Upper lobe of left lung (tissue), 6 donors: Measurements from ENCODE around the gene RAB11B. TPM values are rescaled to one million over a fixed set of nuclear protein-coding genes. Genes with fewer than 3 reads are reported as not detected.
"Not testable (repeated sequence)": the region's sequence is repeated elsewhere in the genome, so short reads cannot be mapped to it uniquely, and the experiment has no call there.

Source experiments
- ATAC-seq, 2 donors: fragments of 200-7000 bp; cut with Tn5 transposase; one replicate each; pipeline ENCODE4 v1.9.1; 2022; ENCODE audit warnings: mild to moderate bottlenecking in 2 of 2, moderate library complexity in 2 of 2; ENCODE audit not compliant: low FRiP score in 2 of 2
- DNase-seq, 2 donors: peaks; one replicate each; pipeline ENCODE4 v3.0.0-alpha.2; 2019 to 2020
- H3K27ac ChIP-seq, 4 donors: fragments of 200-600 bp; sonication (generic); one replicate each; pipeline ENCODE4 v1.5.1; 2016 to 2019
- H3K27me3 ChIP-seq, 4 donors: fragments of 200-600 bp; sonication (generic); one replicate each; pipeline ENCODE4 v1.5.1; 2017 to 2019
- H3K36me3 ChIP-seq, 4 donors: fragments of 200-600 bp; sonication (generic); one replicate each; pipeline ENCODE4 v1.5.1; 2016 to 2019
- H3K4me1 ChIP-seq, 4 donors: fragments of 200-600 bp; sonication (generic); one replicate each; pipeline ENCODE4 v1.5.1; 2018 to 2019
- H3K4me3 ChIP-seq, 4 donors: fragments of 200-600 bp; sonication (generic); one replicate each; pipeline ENCODE4 v1.5.1; 2017 to 2019; ENCODE audit warnings: mild to moderate bottlenecking in 2 of 4, moderate library complexity in 1 of 4
- H3K9me3 ChIP-seq, 4 donors: fragments of 200-600 bp; sonication (generic); one replicate each; pipeline ENCODE4 v1.5.1; 2018 to 2019
- CTCF ChIP-seq, 6 experiments: fragments of 450-650 bp in 4 of 6; fragments of 200-600 bp in 2 of 6; sonication (generic) in 2 of 6; IDR thresholded peaks; one replicate each; pipeline ENCODE4 v1.5.1; 2016 to 2019; ENCODE audit warnings: antibody characterized with exemption in 6 of 6
- EP300 ChIP-seq, 4 donors: sonication (generic); formaldehyde crosslinking; IDR thresholded peaks; one replicate each; pipeline ENCODE4 v1.5.1; 2017; ENCODE audit warnings: antibody characterized with exemption in 4 of 4, control low read depth in 2 of 4
- POLR2A ChIP-seq, 4 donors: fragments of 450-650 bp; IDR thresholded peaks; one replicate each; pipeline ENCODE4 v1.5.1; 2016 to 2017; ENCODE audit warnings: antibody characterized with exemption in 4 of 4, mild to moderate bottlenecking in 2 of 4
- POLR2AphosphoS5 ChIP-seq, 2 donors: sonication (generic); formaldehyde crosslinking; IDR thresholded peaks; one replicate each; pipeline ENCODE4 v1.5.1; 2017; ENCODE audit warnings: antibody characterized with exemption in 2 of 2
- WGBS, 2 donors: methylation state at CpG; one replicate each; pipeline ENCODE4 v1.1.5; 2017 to 2018; 5-methylcytosine and 5-hydroxymethylcytosine counted together
- total RNA-seq, 6 donors: library from RNA; depleted of rRNA in 4 of 6; stranded (reverse); fragments of >200 nt in 4 of 6; gene quantifications; one replicate each; pipeline versions ENCODE4 v1.1.0 to v1.2.1, GENCODE V29; 2016 to 2021
- donor health status: DM: no; HTN: no; CAD: no; lungs with moderate emphysema.
- donor health status: DM: no; HTN: yes; CAD: no; lungs with severe emphysema.

The RAB11B gene
- total RNA-seq, 6 donors from 2014 or later: 55.0 to 158 (median 130) TPM

- no peak overlapping the region for H3K4me3 ChIP-seq
- WGBS, 2 donors: 74 to 92% methylated on average over 4 of the region's 4 CpGs
- H3K36me3 ChIP-seq: peaks cover 0 to 13% (median 8%) of the 10 kb centered on the region in 4 donors
- H3K27ac ChIP-seq: peak overlapping the region in 1 of 4 donors; percentile 27
- no peaks in the 10 kb centered on the region for H3K9me3 ChIP-seq
- H3K27me3 ChIP-seq: no peaks in the 10 kb centered on the region
- peaks cover 26 to 46% (median 40%) of the 10 kb centered on the region in 4 donors for H3K4me1 ChIP-seq
- TF ChIP-seq CTCF (IDR thresholded peaks at IDR 0.05): no peak
- no peak for TF ChIP-seq EP300 (IDR thresholded peaks at IDR 0.05)
- TF ChIP-seq POLR2AphosphoS5 (IDR thresholded peaks at IDR 0.05): no peak
- TF ChIP-seq POLR2A (IDR thresholded peaks at IDR 0.05): no peak
- no peak for ATAC-seq
- no peak for DNase-seq
Observed at GRCh38 chr19:8416796-8417195, 26.6 kb downstream of the RAB11B start.

GRCh38 chr19:8421484-8422461, 31.6 kb downstream of the RAB11B start:
- Histone ChIP-seq H3K4me3 (no peak overlapping the region), H3K27me3 (no peaks in the 10 kb centered on the region), H3K4me1 (peaks cover 29 to 43% (median 34%) of the 10 kb centered on the region in 4 donors), H3K27ac (no peak overlapping the region), H3K36me3 (peaks cover 0 to 29% (median 17%) of the 10 kb centered on the region in 4 donors), H3K9me3 (no peaks in the 10 kb centered on the region)
- DNase-seq (peak in 1 of 2 donors; percentile 66), ATAC-seq (no peak)
- 94 to 95% methylated on average over 16 to 23 of the region's 28 CpGs for WGBS, 2 donors
- TF ChIP-seq EP300 (IDR thresholded peaks at IDR 0.05): no peak
- no peak for TF ChIP-seq CTCF (IDR thresholded peaks at IDR 0.05)
- TF ChIP-seq POLR2AphosphoS5 (IDR thresholded peaks at IDR 0.05): no peak

- Histone ChIP-seq H3K4me1 (peaks cover 17 to 24% (median 20%) of the 10 kb centered on the region in 4 donors), H3K4me3 (peak overlapping the region in 1 of 4 donors; percentile 11), H3K9me3 (no peaks in the 10 kb centered on the region), H3K36me3 (peaks cover 0 to 30% (median 17%) of the 10 kb centered on the region in 4 donors), H3K27me3 (no peaks in the 10 kb centered on the region), H3K27ac (peak overlapping the region; percentile 78 to 83 (median 82))
- WGBS, 2 donors: 33 to 38% methylated on average over 9 of the region's 9 CpGs
- ATAC-seq (peak; percentile 92 to 96), DNase-seq (peak; percentile 65 to 88)
- TF ChIP-seq POLR2AphosphoS5 (IDR thresholded peaks at IDR 0.05) (peak; percentile 74 to 87), CTCF (IDR thresholded peaks at IDR 0.05) (no peak), EP300 (IDR thresholded peaks at IDR 0.05) (peak in 2 of 4 donors; percentile 42 to 77), POLR2A (IDR thresholded peaks at IDR 0.05) (no peak)
Observed at GRCh38 chr19:8423817-8424223, 33.7 kb downstream of the RAB11B start.

- H3K4me3 ChIP-seq, DNase-seq, H3K9me3 ChIP-seq, H3K27ac ChIP-seq, H3K27me3 ChIP-seq, ATAC-seq: not testable (repeated sequence)
- WGBS, 2 donors: 95 to 98% methylated on average over 6 of the region's 6 CpGs
- peaks cover 17 to 20% (median 17%) of the 10 kb centered on the region in 4 donors for H3K4me1 ChIP-seq
- peaks cover 0 to 33% (median 20%) of the 10 kb centered on the region in 4 donors for H3K36me3 ChIP-seq
Observed at GRCh38 chr19:8425331-8425730, 35.2 kb downstream of the RAB11B start.

- Histone ChIP-seq H3K27ac (no peak overlapping the region), H3K9me3 (no peaks in the 10 kb centered on the region), H3K36me3 (peaks cover 0 to 41% (median 27%) of the 10 kb centered on the region in 4 donors), H3K4me3 (no peak overlapping the region), H3K27me3 (no peaks in the 10 kb centered on the region), H3K4me1 (peaks cover 17 to 20% (median 17%) of the 10 kb centered on the region in 4 donors)
- TF ChIP-seq EP300 (IDR thresholded peaks at IDR 0.05) (no peak), POLR2A (IDR thresholded peaks at IDR 0.05) (no peak), CTCF (IDR thresholded peaks at IDR 0.05) (no peak), POLR2AphosphoS5 (IDR thresholded peaks at IDR 0.05) (no peak)
- DNase-seq: no peak
- 91 to 94% methylated on average over 3 to 7 of the region's 7 CpGs for WGBS, 2 donors
- no peak for ATAC-seq
Observed at GRCh38 chr19:8426283-8426682, 36.1 kb downstream of the RAB11B start.
